IMR-90 (cell line): Measurements from ENCODE around the gene PITPNB. TPM values are rescaled to one million over a fixed set of nuclear protein-coding genes. Genes with fewer than 3 reads are reported as not detected.

ENCODE experiments used
- ATAC-seq: fragments of 200-7000 bp; cut with Tn5 transposase; 2 replicates; pipeline ENCODE4 v1.9.1; 2020; ENCODE audit warnings: low read depth, mild to moderate bottlenecking, moderate library complexity
- BruUV-seq: library from RNA; stranded (reverse); fragments of 400-500 nt; replicated peaks from 2 replicates; lab custom pipeline; 2021; lab: Mats Ljungman, UMichigan
- CTCF ChIA-PET: fragments of 300-600 bp; formaldehyde crosslinking; extraction: SDS; loops from one replicate; lab custom pipeline; 2021; ENCODE audit warnings: antibody characterized with exemption; lab: Yijun Ruan, JAX
- POLR2A ChIA-PET: fragments of 300-600 bp; sonication (Branson Sonifier 250); formaldehyde crosslinking; loops from one replicate; lab custom pipeline; 2022; ENCODE audit warnings: antibody characterized with exemption; ENCODE audit not compliant: unreplicated experiment; lab: Charles Lee
- DNase-seq: peaks from one replicate; pipeline ENCODE4 v3.0.0; 2013
- H2AFZ ChIP-seq: replicated peaks from 2 replicates; pipeline ENCODE3; 2013; ENCODE audit warnings: low read length, mild to moderate bottlenecking; ENCODE audit not compliant: poor library complexity
- H2AK5ac ChIP-seq: 2 replicates; pipeline ENCODE4 v1.6.1; 2013; ENCODE audit warnings: low read depth, low read length, inconsistent platforms
- H2AK9ac ChIP-seq: replicated peaks from 2 replicates; pipeline ENCODE3; 2013; ENCODE audit warnings: mild to moderate bottlenecking, low read depth, low read length, moderate library complexity; ENCODE audit not compliant: poor library complexity
- H2BK120ac ChIP-seq: 2 replicates; pipeline ENCODE4 v1.6.1; 2013; ENCODE audit warnings: low read depth, low read length, inconsistent platforms
- H2BK15ac ChIP-seq: 3 replicates; pipeline ENCODE4 v1.6.1; 2013; ENCODE audit warnings: low read depth, low read length, inconsistent platforms
- H2BK20ac ChIP-seq: 2 replicates; pipeline ENCODE4 v1.6.1; 2013; ENCODE audit warnings: low read depth, mild to moderate bottlenecking, inconsistent platforms, low read length, moderate library complexity
- H2BK5ac ChIP-seq: 2 replicates; pipeline ENCODE4 v1.6.1; 2013; ENCODE audit warnings: mild to moderate bottlenecking, low read depth, low read length, inconsistent platforms; ENCODE audit not compliant: poor library complexity, severe bottlenecking
- H3K14ac ChIP-seq: replicated peaks from 2 replicates; pipeline ENCODE4 v1.6.1; 2013; ENCODE audit warnings: low read depth, low read length, inconsistent platforms
- H3K18ac ChIP-seq: 2 replicates; pipeline ENCODE4 v1.6.1; 2013; ENCODE audit warnings: low read depth, low read length, control low read depth
- H3K23ac ChIP-seq: 2 replicates; pipeline ENCODE4 v1.6.1; 2013; ENCODE audit warnings: low read depth, low read length, inconsistent platforms
- H3K27ac ChIP-seq: 2 replicates; pipeline ENCODE4 v1.5.1; 2013; ENCODE audit warnings: mild to moderate bottlenecking, control low read depth, low read length; ENCODE audit not compliant: insufficient read depth
- H3K27me3 ChIP-seq: 2 replicates; pipeline ENCODE4 v1.6.1; 2013; ENCODE audit warnings: low read length; ENCODE audit not compliant: control insufficient read depth, insufficient read depth
- H3K36me3 ChIP-seq: 2 replicates; pipeline ENCODE4 v1.6.1; 2013; ENCODE audit warnings: low read length, mixed read lengths; ENCODE audit not compliant: control insufficient read depth, insufficient read depth
- H3K4ac ChIP-seq: 2 replicates; pipeline ENCODE4 v1.6.1; 2013; ENCODE audit warnings: low read depth, low read length, inconsistent platforms
- H3K4me1 ChIP-seq: 2 replicates; pipeline ENCODE4 v1.6.1; 2013; ENCODE audit warnings: low read length, mixed read lengths; ENCODE audit not compliant: control insufficient read depth, insufficient read depth
- H3K4me2 ChIP-seq: 2 replicates; pipeline ENCODE4 v1.6.1; 2013; ENCODE audit warnings: low read depth, mild to moderate bottlenecking, control low read depth, low read length, moderate library complexity
- H3K4me3 ChIP-seq: 2 replicates; pipeline ENCODE4 v1.5.1; 2013; ENCODE audit warnings: low read depth, mild to moderate bottlenecking, control low read depth, low read length, moderate library complexity; ENCODE audit not compliant: insufficient read depth
- H3K56ac ChIP-seq: 2 replicates; pipeline ENCODE4 v1.6.1; 2013; ENCODE audit warnings: low read length, inconsistent platforms; ENCODE audit not compliant: insufficient read depth; ENCODE audit errors: extremely low read depth
- H3K79me1 ChIP-seq, 2 experiments: 2 replicates each; pipeline ENCODE4 v1.6.1; 2013; ENCODE audit warnings: low read length in 2 of 2, inconsistent platforms in 1 of 2, low read depth in 1 of 2
- H3K9ac ChIP-seq: 2 replicates; pipeline ENCODE4 v1.6.1; 2013; ENCODE audit warnings: low read depth, low read length, control low read depth
- H3K9me1 ChIP-seq: 2 replicates; pipeline ENCODE4 v1.6.1; 2013; ENCODE audit warnings: low read length, inconsistent platforms; ENCODE audit not compliant: insufficient read depth
- H3K9me3 ChIP-seq: 2 replicates; pipeline ENCODE4 v1.6.1; 2013; ENCODE audit warnings: low read length; ENCODE audit not compliant: control insufficient read depth, insufficient read depth
- H4K20me1 ChIP-seq: 2 replicates; pipeline ENCODE4 v1.6.1; 2013; ENCODE audit warnings: low read length, inconsistent platforms; ENCODE audit not compliant: insufficient read depth
- H4K5ac ChIP-seq: 2 replicates; pipeline ENCODE4 v1.6.1; 2013; ENCODE audit warnings: mild to moderate bottlenecking, low read depth, low read length, control low read depth
- H4K8ac ChIP-seq, 2 experiments: 2 replicates each; pipeline ENCODE4 v1.6.1; 2013; ENCODE audit warnings: low read depth in 2 of 2, low read length in 2 of 2, control low read depth in 1 of 2, inconsistent platforms in 1 of 2
- H4K91ac ChIP-seq: 2 replicates; pipeline ENCODE4 v1.6.1; 2013; ENCODE audit warnings: low read depth, low read length, inconsistent platforms; ENCODE audit not compliant: insufficient read depth
- BHLHE40 ChIP-seq: fragments of 150-350 bp; IDR thresholded peaks from 2 replicates; pipeline ENCODE4 v1.6.1; 2016; ENCODE audit warnings: mild to moderate bottlenecking, low read depth, low read length
- FOS ChIP-seq: fragments of 150-350 bp; IDR thresholded peaks from 2 replicates; pipeline ENCODE4 v1.6.1; 2016; ENCODE audit warnings: low read depth, low read length
- NFE2L2 ChIP-seq: fragments of 150-350 bp; IDR thresholded peaks from 2 replicates; pipeline ENCODE4 v1.6.1; 2016; ENCODE audit warnings: low read depth, mild to moderate bottlenecking, low read length
- WGBS, 2 experiments: methylation state at CpG; one replicate each; pipeline versions ENCODE4 v1.1.5 to v1.1.7; 2013; ENCODE audit warnings: missing lambda C conversion rate in 2 of 2; ENCODE audit not compliant: insufficient read length in 1 of 2; ENCODE audit errors: extremely low coverage in 2 of 2; 5-methylcytosine and 5-hydroxymethylcytosine counted together
- dilution Hi-C: fragments of 300-500 bp; cut with HindIII; formaldehyde crosslinking; loops from one replicate; pipeline ENCODE4 v1.14.3; 2018; ENCODE audit warnings: low sequenced_read_pairs; ENCODE audit not compliant: unreplicated experiment
- in situ Hi-C: fragments of 300-500 bp; cut with MboI; formaldehyde crosslinking; loops from 3 replicates; pipeline ENCODE4 v1.14.3; 2019; ENCODE audit warnings: low sequenced_read_pairs, inconsistent platforms, mixed read lengths
- intact Hi-C: fragments of 100-400 bp; cut with micrococcal nuclease; formaldehyde crosslinking; loops from 2 replicates; pipeline ENCODE4 v1.10.0; 2022
- polyA plus RNA-seq, 3 experiments: library from polyadenylated mRNA; depleted of rRNA; stranded (reverse); fragments of >200 nt; gene quantifications; 2 replicates each; pipeline ENCODE4 v1.2.3, GENCODE V29; 2012; ENCODE audit warnings: low replicate concordance in 1 of 3
- total RNA-seq: library from RNA; depleted of rRNA; stranded (reverse); fragments of >200 nt; gene quantifications from 2 replicates; pipeline ENCODE4 v1.2.3, GENCODE V29; 2012

Gene PITPNB
- total and polyA plus RNA-seq, 2 of the 4 experiments (the other 2 are of a cell fraction) = 19.7 to 54.5 TPM

GRCh38 chr22:27863556-27863955 lies 55.5 kb downstream of the PITPNB start:
- Histone ChIP-seq H3K4me1 (peaks cover 42% of the 10 kb centered on the region), H3K56ac (peak overlapping the region; percentile 43; the same call in 1 of the 2 replicates), H2AFZ (no peak overlapping the region), H3K36me3 (peaks cover 14% of the 10 kb centered on the region), H3K4me3 (no peak overlapping the region), H2AK5ac (0 out of 2 replicates have a peak overlapping the region, but pooled peaks have one; percentile 65), H2BK120ac (peak overlapping the region; percentile 89), H3K18ac (peak overlapping the region; percentile 99), H4K20me1 (peaks cover 4% of the 10 kb centered on the region), H3K9me3 (no peaks in the 10 kb centered on the region), H3K27me3 (no peaks in the 10 kb centered on the region), H3K9me1 (peaks cover 17% of the 10 kb centered on the region), H3K23ac (peak overlapping the region; percentile 79; the same call in 1 of the 2 replicates), H2BK5ac (peak overlapping the region; percentile 99), H2BK15ac (no peak overlapping the region; the same call in 2 of the 3 replicates), H4K8ac (peak overlapping the region; percentile 41 to 88; a peak in 3 of 4 replicates), H3K4me2 (0 out of 2 replicates have a peak overlapping the region, but pooled peaks have one; percentile 3), H4K5ac (peak overlapping the region; percentile 97; the same call in 1 of the 2 replicates), H2BK20ac (peak overlapping the region; percentile 88), H2AK9ac (no peak overlapping the region), H3K27ac (peak overlapping the region; percentile 90; the same call in 1 of the 2 replicates), H3K14ac (peak overlapping the region; percentile 61), H3K79me1 (peaks cover 37 to 60% of the 10 kb centered on the region in 2 experiments), H4K91ac (peak overlapping the region; percentile 92), H3K9ac (peak overlapping the region; percentile 42; the same call in 1 of the 2 replicates), H3K4ac (peak overlapping the region; percentile 88)
- CTCF ChIA-PET = interaction anchor here (0.9 kb wide), 1 partner anchor 156 kb away, joined by 3 read pairs; no protein-coding TSS in a partner anchor
- intact Hi-C loops = loop anchor here (10.0 kb wide), 1 partner anchor 969 kb away; no protein-coding TSS in a partner anchor
- no TSS peak for BruUV-seq
- in situ Hi-C loops = no loop called here
- dilution Hi-C loops = no loop called here
- no peak for TF ChIP-seq FOS
- no peak for TF ChIP-seq NFE2L2
- no peak for TF ChIP-seq BHLHE40
- no peak for DNase-seq
- POLR2A ChIA-PET = interaction anchor here (0.8 kb wide), 1 partner anchor 19 kb away, joined by 3 read pairs; no protein-coding TSS in a partner anchor
- ATAC-seq = no peak
- no CpG with 5 or more reads among the region's 2 CpGs for WGBS, 2 experiments
